ENCODE results near the gene AFAP1L1. TPM values are rescaled to one million over a fixed set of nuclear protein-coding genes. Genes with fewer than 3 reads are reported as not detected.
A peak's percentile ranks its signal among the peaks of the same experiment; 100 is the strongest.

Gene AFAP1L1
- total and polyA plus RNA-seq, 9 of the 15 experiments (the other 6 are each of a cell fraction or from before 2014, with no cell fraction given), result 0.01 to 0.12 (median 0.03) TPM; not detected in 4

GRCh38 chr5:149325894-149326293, 54.2 kb downstream of the AFAP1L1 start:
- Histone ChIP-seq H3K9me3 (replicated peaks; ENCODE audit: control insufficient read depth, insufficient read depth, low read depth, low read length) (no peaks in the 10 kb centered on the region), H3K9me1 (ENCODE audit: control insufficient read depth, insufficient read depth, low read length) (no peaks in the 10 kb centered on the region), H3K9ac (ENCODE audit: insufficient read depth in 1 of 2, low read depth in 2 of 2, low read length in 2 of 2) (no peak overlapping the region), H3K36me3 (ENCODE audit: control insufficient read depth, insufficient read depth, low read length) (no peaks in the 10 kb centered on the region), H3K27me3 (ENCODE audit: control insufficient read depth in 2 of 2, insufficient read depth in 2 of 2, low read length in 2 of 2) (no peaks in the 10 kb centered on the region), H3K79me2 (ENCODE audit: control insufficient read depth, insufficient read depth, low read length) (no peaks in the 10 kb centered on the region), H3K4me1 (replicated peaks in 1 of 2; ENCODE audit: control insufficient read depth in 2 of 2, insufficient read depth in 2 of 2, low read length in 2 of 2) (peaks cover 12 to 13% of the 10 kb centered on the region in 2 experiments; a peak in 4 of 5 replicates), H4K20me1 (replicated peaks; ENCODE audit: control insufficient read depth, insufficient read depth, low read length) (no peaks in the 10 kb centered on the region), H3K27ac (ENCODE audit: extremely low read depth, low read depth, low read length) (no peak overlapping the region), H3K4me2 (ENCODE audit: insufficient read depth, low read length) (no peak overlapping the region), H3K4me3 (no peak overlapping the region), H2AFZ (ENCODE audit: low read depth, low read length) (peak overlapping the region; percentile 57)
- ChIA-PET CTCF (ENCODE audit: low intra/inter-chr PET ratio) (no interaction called here), POLR2A (interaction anchor here (0.6 to 0.8 kb wide), 3 partner anchors 12 to 99 kb away, joined by 3 read pairs; partner anchors contain the start of gene GRPEL2)
- no TSS peak for BruUV-seq (replicated peaks)
- FAIRE-seq (no peak), DNase-seq (ENCODE audit: extremely low read depth in 1 of 4, low spot score in 3 of 4) (no peak), ATAC-seq (no peak)
- in situ Hi-C loops (cut with MboI) (no loop called here), intact Hi-C loops (cut with micrococcal nuclease) (no loop called here)
- 44% methylated on average over 5 of the region's 5 CpGs for WGBS (ENCODE audit: insufficient coverage, low coverage, missing lambda C conversion rate)
- no peak for TF ChIP-seq CHD7 (IDR thresholded peaks at IDR 0.05; ENCODE audit: low read depth, low read length)

Measured in K562 (cell line).